KMS-11 (cell line): ENCODE results near the gene SLC37A3.

Source experiments
- H2AFZ ChIP-seq: fragments of 200-600 bp; sonication (generic); 2 replicates; pipeline ENCODE4 v1.6.1; 2016; ENCODE audit warnings: antibody characterized with exemption, mixed run types, low read depth
- H3K27ac ChIP-seq: fragments of 200-600 bp; sonication (generic); 2 replicates; pipeline ENCODE4 v1.6.1; 2016; ENCODE audit warnings: mild to moderate bottlenecking, mixed run types
- H3K27me3 ChIP-seq: fragments of 200-600 bp; sonication (generic); 2 replicates; pipeline ENCODE4 v1.6.1; 2017; ENCODE audit warnings: mild to moderate bottlenecking, low read depth, mixed run types, moderate library complexity; ENCODE audit not compliant: insufficient read depth
- H3K36me3 ChIP-seq: fragments of 200-600 bp; sonication (generic); 2 replicates; pipeline ENCODE4 v1.6.1; 2017; ENCODE audit warnings: mild to moderate bottlenecking, mixed run types; ENCODE audit not compliant: insufficient read depth
- H3K4me1 ChIP-seq: fragments of 200-600 bp; sonication (generic); 2 replicates; pipeline ENCODE4 v1.6.1; 2016; ENCODE audit warnings: mild to moderate bottlenecking, low read depth, mixed run types; ENCODE audit not compliant: poor library complexity, severe bottlenecking
- H3K4me2 ChIP-seq: fragments of 200-600 bp; sonication (generic); 2 replicates; pipeline ENCODE4 v1.7.0; 2016; ENCODE audit warnings: mild to moderate bottlenecking, mixed run types
- H3K4me3 ChIP-seq: fragments of 200-600 bp; sonication (generic); IDR thresholded peaks from 2 replicates; pipeline ENCODE4 v1.6.1; 2017; ENCODE audit warnings: low read depth, low read length, mixed read lengths; ENCODE audit not compliant: insufficient read depth
- H3K79me2 ChIP-seq: fragments of 200-600 bp; sonication (generic); 2 replicates; pipeline ENCODE4 v1.6.1; 2016; ENCODE audit warnings: low read depth, mixed run types; ENCODE audit not compliant: insufficient read depth
- H3K9ac ChIP-seq: fragments of 200-600 bp; sonication (generic); 2 replicates; pipeline ENCODE4 v1.6.1; 2016; ENCODE audit warnings: mild to moderate bottlenecking, mixed run types
- H4K20me1 ChIP-seq: fragments of 200-600 bp; sonication (generic); 2 replicates; pipeline ENCODE4 v1.6.1; 2016; ENCODE audit warnings: mild to moderate bottlenecking, mixed run types; ENCODE audit not compliant: insufficient read depth
- TF ChIP-seq, protein P1 (sequence below): fragments of 200-600 bp; sonication (generic); conservative IDR thresholded peaks from 2 replicates; pipeline ENCODE4 v1.6.1; 2017; ENCODE audit warnings: low read depth, mild to moderate bottlenecking, antibody characterized with exemption, low read length, moderate library complexity, mixed read lengths

The SLC37A3 gene

DNA sequence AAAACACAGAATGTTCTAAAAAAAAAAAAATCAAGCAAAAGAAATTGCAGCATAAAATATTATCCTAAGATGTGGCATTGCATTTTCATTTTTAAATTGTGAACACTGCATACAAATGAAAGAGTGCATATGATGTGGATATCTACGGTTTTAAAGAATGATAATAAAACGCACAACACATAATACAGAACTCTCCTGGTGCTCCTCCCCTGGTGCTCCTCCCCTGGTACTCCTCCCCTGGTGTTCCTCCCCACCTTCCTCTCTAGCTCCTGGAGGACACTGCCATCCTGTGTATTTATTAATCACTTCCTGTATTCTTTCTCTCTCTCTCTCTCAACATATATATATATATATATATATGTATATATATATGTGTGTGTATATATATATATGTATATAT lies 100.1 kb downstream of the SLC37A3 start:
- Histone ChIP-seq H3K36me3 (no peaks in the 10 kb centered on the region), H4K20me1 (no peaks in the 10 kb centered on the region), H3K4me2 (no peak overlapping the region), H3K4me3 (no peak overlapping the region), H3K27me3 (no peaks in the 10 kb centered on the region), H3K27ac (no peak overlapping the region), H3K79me2 (no peaks in the 10 kb centered on the region), H3K4me1 (no peaks in the 10 kb centered on the region), H3K9ac (no peak overlapping the region), H2AFZ (no peak overlapping the region)
- TF ChIP-seq, protein P1, sequence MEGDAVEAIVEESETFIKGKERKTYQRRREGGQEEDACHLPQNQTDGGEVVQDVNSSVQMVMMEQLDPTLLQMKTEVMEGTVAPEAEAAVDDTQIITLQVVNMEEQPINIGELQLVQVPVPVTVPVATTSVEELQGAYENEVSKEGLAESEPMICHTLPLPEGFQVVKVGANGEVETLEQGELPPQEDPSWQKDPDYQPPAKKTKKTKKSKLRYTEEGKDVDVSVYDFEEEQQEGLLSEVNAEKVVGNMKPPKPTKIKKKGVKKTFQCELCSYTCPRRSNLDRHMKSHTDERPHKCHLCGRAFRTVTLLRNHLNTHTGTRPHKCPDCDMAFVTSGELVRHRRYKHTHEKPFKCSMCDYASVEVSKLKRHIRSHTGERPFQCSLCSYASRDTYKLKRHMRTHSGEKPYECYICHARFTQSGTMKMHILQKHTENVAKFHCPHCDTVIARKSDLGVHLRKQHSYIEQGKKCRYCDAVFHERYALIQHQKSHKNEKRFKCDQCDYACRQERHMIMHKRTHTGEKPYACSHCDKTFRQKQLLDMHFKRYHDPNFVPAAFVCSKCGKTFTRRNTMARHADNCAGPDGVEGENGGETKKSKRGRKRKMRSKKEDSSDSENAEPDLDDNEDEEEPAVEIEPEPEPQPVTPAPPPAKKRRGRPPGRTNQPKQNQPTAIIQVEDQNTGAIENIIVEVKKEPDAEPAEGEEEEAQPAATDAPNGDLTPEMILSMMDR = no peak

DNA sequence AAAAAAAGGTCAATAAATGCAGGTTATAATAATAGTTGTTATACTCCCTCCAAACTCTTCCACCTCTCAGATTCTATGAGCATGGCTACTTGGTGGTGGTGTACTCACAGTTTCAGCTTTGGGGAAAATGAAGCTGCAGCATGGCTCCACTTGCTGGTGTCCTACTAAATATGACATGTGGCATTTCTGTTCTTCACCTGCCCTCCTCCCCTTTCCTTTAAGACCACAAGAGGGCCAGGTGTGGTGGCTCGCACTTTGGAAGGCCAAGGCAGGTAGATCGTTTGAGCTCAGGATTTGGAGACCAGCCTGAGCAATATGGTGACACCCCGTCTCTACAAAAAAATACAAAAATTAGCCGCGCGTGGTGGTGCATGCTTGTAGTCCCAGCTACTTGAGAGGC lies 101.1 kb downstream of the SLC37A3 start:
- TF ChIP-seq, protein P1 = no peak
- no peak overlapping the region for H2AFZ ChIP-seq
- H3K4me3 ChIP-seq = no peak overlapping the region
- H3K4me1 ChIP-seq = no peaks in the 10 kb centered on the region
- H3K36me3 ChIP-seq = no peaks in the 10 kb centered on the region
- H4K20me1 ChIP-seq = no peaks in the 10 kb centered on the region
- H3K27me3 ChIP-seq = no peaks in the 10 kb centered on the region
- H3K27ac ChIP-seq = no peak overlapping the region
- H3K4me2 ChIP-seq = no peak overlapping the region
- no peaks in the 10 kb centered on the region for H3K79me2 ChIP-seq
- H3K9ac ChIP-seq = no peak overlapping the region

DNA sequence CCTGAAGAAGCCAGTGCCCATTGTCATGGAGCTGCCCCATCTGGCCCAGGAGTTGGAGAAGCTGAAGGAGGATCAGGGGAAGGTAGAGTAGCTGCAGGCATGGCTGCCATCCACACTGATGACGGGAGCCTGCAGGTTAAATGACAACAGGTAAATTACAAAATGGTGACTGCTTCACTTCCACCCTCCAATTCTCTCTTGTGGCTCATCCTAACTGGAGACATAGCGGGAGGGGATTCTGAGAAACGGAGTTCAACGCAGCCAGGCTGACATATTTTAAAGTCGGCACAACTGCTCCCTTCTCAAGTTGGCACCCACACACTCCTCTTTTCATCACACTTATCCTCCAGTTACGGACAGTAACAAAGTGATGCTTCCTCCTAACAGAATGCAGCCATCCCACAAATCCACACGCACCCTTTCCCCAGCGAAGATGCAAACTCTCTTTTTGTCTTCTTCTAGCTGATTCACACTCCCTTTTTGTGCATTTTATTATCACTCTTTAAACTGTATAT lies 103.0 kb downstream of the SLC37A3 start:
- no peaks in the 10 kb centered on the region for H3K27me3 ChIP-seq
- H3K79me2 ChIP-seq = no peaks in the 10 kb centered on the region
- no peak overlapping the region for H3K4me3 ChIP-seq
- no peak overlapping the region for H3K27ac ChIP-seq
- H2AFZ ChIP-seq = no peak overlapping the region
- no peaks in the 10 kb centered on the region for H3K4me1 ChIP-seq
- H3K4me2 ChIP-seq = no peak overlapping the region
- no peaks in the 10 kb centered on the region for H3K36me3 ChIP-seq
- H4K20me1 ChIP-seq = no peaks in the 10 kb centered on the region
- no peak overlapping the region for H3K9ac ChIP-seq
- TF ChIP-seq, protein P1 = no peak

DNA sequence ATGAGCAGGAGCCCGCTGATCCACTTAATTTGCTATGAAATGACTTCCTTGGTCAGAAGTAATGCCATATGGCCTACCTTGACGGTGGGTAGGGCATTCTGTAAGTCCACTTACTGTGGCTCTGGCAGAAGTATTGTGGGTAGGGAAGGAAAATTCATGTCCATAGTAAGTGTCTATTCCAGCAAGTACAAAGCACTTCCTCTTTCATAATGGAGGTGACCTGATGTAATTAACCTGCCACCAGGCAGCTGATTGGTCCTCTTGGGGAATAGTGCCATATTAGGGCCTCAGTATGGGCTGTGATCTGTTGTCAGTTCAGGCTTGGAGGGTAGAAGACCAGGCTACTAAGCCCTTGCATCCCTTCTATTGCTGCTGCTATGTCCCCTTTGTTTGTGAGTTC lies 103.9 kb downstream of the SLC37A3 start:
- H3K27me3 ChIP-seq = no peaks in the 10 kb centered on the region
- H3K79me2 ChIP-seq = no peaks in the 10 kb centered on the region
- no peaks in the 10 kb centered on the region for H3K36me3 ChIP-seq
- H3K4me1 ChIP-seq = no peaks in the 10 kb centered on the region
- H3K9ac ChIP-seq = no peak overlapping the region
- TF ChIP-seq, protein P1 = no peak
- H3K27ac ChIP-seq = no peak overlapping the region
- H3K4me2 ChIP-seq = no peak overlapping the region
- H3K4me3 ChIP-seq = no peak overlapping the region
- no peaks in the 10 kb centered on the region for H4K20me1 ChIP-seq
- no peak overlapping the region for H2AFZ ChIP-seq
